ENCODE results near the gene DTX4. TPM values are rescaled to one million over a fixed set of nuclear protein-coding genes. Genes with fewer than 3 reads are reported as not detected.

DTX4 gene
- total and polyA plus RNA-seq, 5 donors = 0.70 to 3.4 (median 1.6) TPM

GRCh38 chr11:59192446-59193020, 20.6 kb downstream of the DTX4 start:
- ATAC-seq = no peak
- no peak for DNase-seq
- Histone ChIP-seq H3K4me3 (ENCODE audit: low read length) (no peak overlapping the region), H3K27ac (ENCODE audit: low read length) (no peak overlapping the region), H3K9me3 (ENCODE audit: control insufficient read depth, low read length) (no peaks in the 10 kb centered on the region), H3K4me1 (ENCODE audit: control insufficient read depth, insufficient read depth, low read length) (peaks cover 5% of the 10 kb centered on the region), H3K27me3 (ENCODE audit: control insufficient read depth, insufficient read depth) (no peaks in the 10 kb centered on the region)
- WGBS = 88% methylated on average over 4 of the region's 4 CpGs
- intact Hi-C loops (cut with DNase I) = no loop called here

GRCh38 chr11:59193587-59194130, 21.7 kb downstream of the DTX4 start:
- DNase-seq (no peak), ATAC-seq (no peak)
- peaks cover 5% of the 10 kb centered on the region for H3K4me1 ChIP-seq (ENCODE audit: control insufficient read depth, insufficient read depth, low read length)
- H3K27ac ChIP-seq (ENCODE audit: low read length) = no peak overlapping the region
- intact Hi-C loops (cut with DNase I) = no loop called here
- H3K4me3 ChIP-seq (ENCODE audit: low read length) = no peak overlapping the region
- H3K9me3 ChIP-seq (ENCODE audit: control insufficient read depth, low read length) = no peaks in the 10 kb centered on the region
- 85% methylated on average over 10 of the region's 10 CpGs for WGBS
- no peaks in the 10 kb centered on the region for H3K27me3 ChIP-seq (ENCODE audit: control insufficient read depth, insufficient read depth)

- H3K27ac ChIP-seq (ENCODE audit: low read length) = no peak overlapping the region
- no peaks in the 10 kb centered on the region for H3K9me3 ChIP-seq (ENCODE audit: control insufficient read depth, low read length)
- no peaks in the 10 kb centered on the region for H3K27me3 ChIP-seq (ENCODE audit: control insufficient read depth, insufficient read depth)
- intact Hi-C loops (cut with DNase I) = no loop called here
- H3K4me3 ChIP-seq (ENCODE audit: low read length) = no peak overlapping the region
- DNase-seq = no peak
- WGBS = 78% methylated on average over 4 of the region's 4 CpGs
- H3K4me1 ChIP-seq (ENCODE audit: control insufficient read depth, insufficient read depth, low read length) = no peaks in the 10 kb centered on the region
- no peak for ATAC-seq
Measured at GRCh38 chr11:59195586-59195985, 23.7 kb downstream of the DTX4 start.

GRCh38 chr11:59196777-59197176, 24.8 kb downstream of the DTX4 start:
- H3K9me3 ChIP-seq (ENCODE audit: control insufficient read depth, low read length) = no peaks in the 10 kb centered on the region
- H3K27me3 ChIP-seq (ENCODE audit: control insufficient read depth, insufficient read depth) = no peaks in the 10 kb centered on the region
- H3K27ac ChIP-seq (ENCODE audit: low read length) = no peak overlapping the region
- ATAC-seq (no peak), DNase-seq (no peak)
- 92% methylated on average over 2 of the region's 2 CpGs for WGBS
- no peak overlapping the region for H3K4me3 ChIP-seq (ENCODE audit: low read length)
- H3K4me1 ChIP-seq (ENCODE audit: control insufficient read depth, insufficient read depth, low read length) = no peaks in the 10 kb centered on the region
- intact Hi-C loops (cut with DNase I) = no loop called here

GRCh38 chr11:59197991-59198390, 26.1 kb downstream of the DTX4 start:
- no peak overlapping the region for H3K4me3 ChIP-seq (ENCODE audit: low read length)
- intact Hi-C loops (cut with DNase I) = no loop called here

GRCh38 chr11:59198726-59199125, 26.8 kb downstream of the DTX4 start:
- Histone ChIP-seq H3K27me3 (ENCODE audit: control insufficient read depth, insufficient read depth) (no peaks in the 10 kb centered on the region), H3K4me3 (ENCODE audit: low read length) (no peak overlapping the region), H3K4me1 (ENCODE audit: control insufficient read depth, insufficient read depth, low read length) (no peaks in the 10 kb centered on the region), H3K27ac (ENCODE audit: low read length) (no peak overlapping the region), H3K9me3 (ENCODE audit: control insufficient read depth, low read length) (no peaks in the 10 kb centered on the region)
- DNase-seq (no peak), ATAC-seq (no peak)
- intact Hi-C loops (cut with DNase I) = no loop called here
- 86% methylated on average over 2 of the region's 2 CpGs for WGBS

More at GRCh38 chr11:59197991-59198390, 26.1 kb downstream of the DTX4 start:
- no peak overlapping the region for H3K27ac ChIP-seq (ENCODE audit: low read length)
- DNase-seq (peak; percentile 89 to 95 (median 93)), ATAC-seq (peak; percentile 92 to 93)
- no peaks in the 10 kb centered on the region for H3K4me1 ChIP-seq (ENCODE audit: control insufficient read depth, insufficient read depth, low read length)
- no peaks in the 10 kb centered on the region for H3K9me3 ChIP-seq (ENCODE audit: control insufficient read depth, low read length)
- WGBS = 22% methylated on average over 9 of the region's 9 CpGs
- H3K27me3 ChIP-seq (ENCODE audit: control insufficient read depth, insufficient read depth) = no peaks in the 10 kb centered on the region

GRCh38 chr11:59199546-59200422, 27.9 kb downstream of the DTX4 start:
- H3K9me3 ChIP-seq (ENCODE audit: control insufficient read depth, low read length) = no peaks in the 10 kb centered on the region
- no peak overlapping the region for H3K4me3 ChIP-seq (ENCODE audit: low read length)
- no peak overlapping the region for H3K27ac ChIP-seq (ENCODE audit: low read length)
- H3K27me3 ChIP-seq (ENCODE audit: control insufficient read depth, insufficient read depth) = no peaks in the 10 kb centered on the region
- intact Hi-C loops (cut with DNase I) = loop anchor here in 2 of 4 donors (10.0 kb wide), 1 partner anchor 85 kb away; no protein-coding TSS in a partner anchor
- no peaks in the 10 kb centered on the region for H3K4me1 ChIP-seq (ENCODE audit: control insufficient read depth, insufficient read depth, low read length)
- ATAC-seq = no peak
- no peak for DNase-seq
- 80% methylated on average over 14 of the region's 14 CpGs for WGBS

GRCh38 chr11:59200423-59200746, 28.5 kb downstream of the DTX4 start:
- Histone ChIP-seq H3K4me3 (ENCODE audit: low read length) (no peak overlapping the region), H3K27ac (ENCODE audit: low read length) (no peak overlapping the region), H3K9me3 (ENCODE audit: control insufficient read depth, low read length) (no peaks in the 10 kb centered on the region), H3K4me1 (ENCODE audit: control insufficient read depth, insufficient read depth, low read length) (no peaks in the 10 kb centered on the region), H3K27me3 (ENCODE audit: control insufficient read depth, insufficient read depth) (no peaks in the 10 kb centered on the region)
- DNase-seq (no peak), ATAC-seq (no peak)
- 37% methylated on average over 4 of the region's 4 CpGs for WGBS
- intact Hi-C loops (cut with DNase I) = loop anchor here in 2 of 4 donors (10.0 kb wide), 1 partner anchor 84 kb away; no protein-coding TSS in a partner anchor

GRCh38 chr11:59201353-59201752, 29.4 kb downstream of the DTX4 start:
- no peak overlapping the region for H3K27ac ChIP-seq (ENCODE audit: low read length)
- WGBS = 93% methylated on average over 3 of the region's 3 CpGs
- H3K4me3 ChIP-seq (ENCODE audit: low read length) = no peak overlapping the region
- intact Hi-C loops (cut with DNase I) = loop anchor here in 2 of 4 donors (10.0 kb wide), 1 partner anchor 83 kb away; no protein-coding TSS in a partner anchor
- no peak for DNase-seq
- no peaks in the 10 kb centered on the region for H3K4me1 ChIP-seq (ENCODE audit: control insufficient read depth, insufficient read depth, low read length)
- no peak for ATAC-seq
- H3K27me3 ChIP-seq (ENCODE audit: control insufficient read depth, insufficient read depth) = no peaks in the 10 kb centered on the region
- no peaks in the 10 kb centered on the region for H3K9me3 ChIP-seq (ENCODE audit: control insufficient read depth, low read length)

- Histone ChIP-seq H3K9me3 (ENCODE audit: control insufficient read depth, low read length) (no peaks in the 10 kb centered on the region), H3K4me1 (ENCODE audit: control insufficient read depth, insufficient read depth, low read length) (no peaks in the 10 kb centered on the region), H3K4me3 (ENCODE audit: low read length) (no peak overlapping the region), H3K27me3 (ENCODE audit: control insufficient read depth, insufficient read depth) (no peaks in the 10 kb centered on the region), H3K27ac (ENCODE audit: low read length) (no peak overlapping the region)
- ATAC-seq (no peak), DNase-seq (no peak)
- intact Hi-C loops (cut with DNase I) = loop anchor here (5.0 to 10.0 kb wide), 2 partner anchors 32 to 80 kb away; partner anchors contain the start of gene DTX4 (in 2 of the 4)
- 98% methylated on average over 3 of the region's 3 CpGs for WGBS
Measured at GRCh38 chr11:59204746-59205145, 32.8 kb downstream of the DTX4 start.

GRCh38 chr11:59205648-59206047, 33.7 kb downstream of the DTX4 start:
- Histone ChIP-seq H3K27me3 (ENCODE audit: control insufficient read depth, insufficient read depth) (no peaks in the 10 kb centered on the region), H3K4me1 (ENCODE audit: control insufficient read depth, insufficient read depth, low read length) (no peaks in the 10 kb centered on the region), H3K4me3 (ENCODE audit: low read length) (no peak overlapping the region), H3K9me3 (ENCODE audit: control insufficient read depth, low read length) (no peaks in the 10 kb centered on the region), H3K27ac (ENCODE audit: low read length) (no peak overlapping the region)
- intact Hi-C loops (cut with DNase I) = loop anchor here (2.0 to 10.0 kb wide), 3 partner anchors 33 to 79 kb away; partner anchors contain the start of gene DTX4 (in 3 of the 4)
- WGBS = 75% methylated on average over 7 of the region's 7 CpGs
- DNase-seq (no peak), ATAC-seq (no peak)

Measured in right cardiac atrium (tissue), 5 donors.